NCI-H748 treated with DMSO at 0.1 percent for 48 hours (cell line): ENCODE measurements around the gene MATR3.
"Not testable (repeated sequence)": the region's sequence is repeated elsewhere in the genome, so short reads cannot be mapped to it uniquely, and the experiment has no call there.

ENCODE experiments used
- DNase-seq: peaks from one replicate; lab custom pipeline; 2025; lab: John Stamatoyannopoulos, UW

Gene MATR3

GRCh38 chr5:139347863-139348262 is 54.3 kb downstream of the MATR3 start:
- not testable (repeated sequence) for DNase-seq

- no peak for DNase-seq
Observed at GRCh38 chr5:139354186-139354585, 60.6 kb downstream of the MATR3 start.

GRCh38 chr5:139355900-139356299 is 62.4 kb downstream of the MATR3 start:
- not testable (repeated sequence) for DNase-seq

GRCh38 chr5:139358064-139358463 is 64.5 kb downstream of the MATR3 start:
- no peak for DNase-seq

GRCh38 chr5:139360384-139360783 is 66.8 kb downstream of the MATR3 start:
- DNase-seq: no peak

GRCh38 chr5:139361835-139362429 is 68.4 kb downstream of the MATR3 start:
- DNase-seq: no peak

- DNase-seq: no peak
Observed at GRCh38 chr5:139363937-139364336, 70.4 kb downstream of the MATR3 start.

GRCh38 chr5:139364466-139364865 is 70.9 kb downstream of the MATR3 start:
- DNase-seq: no peak

- no peak for DNase-seq
Observed at GRCh38 chr5:139368613-139369012, 75.1 kb downstream of the MATR3 start.

GRCh38 chr5:139369181-139369580 is 75.6 kb downstream of the MATR3 start:
- no peak for DNase-seq

- no peak for DNase-seq
Observed at GRCh38 chr5:139371482-139372435, 78.2 kb downstream of the MATR3 start.

GRCh38 chr5:139374909-139375308 is 81.4 kb downstream of the MATR3 start:
- no peak for DNase-seq

GRCh38 chr5:139376364-139376763 is 82.8 kb downstream of the MATR3 start:
- DNase-seq: no peak

GRCh38 chr5:139377226-139377625 is 83.7 kb downstream of the MATR3 start:
- DNase-seq: no peak

- no peak for DNase-seq
Observed at GRCh38 chr5:139378101-139378825, 84.7 kb downstream of the MATR3 start.

GRCh38 chr5:139378941-139379361 is 85.4 kb downstream of the MATR3 start:
- DNase-seq: no peak

- DNase-seq: no peak
Observed at GRCh38 chr5:139379626-139380449, 86.3 kb downstream of the MATR3 start.
